IPS DF 6.9 (cell line): Measurements from ENCODE around the gene DMRTA2.
A peak's percentile ranks its signal among the peaks of the same experiment; 100 is the strongest.

ENCODE experiments used
- DNase-seq: peaks from one replicate; pipeline ENCODE4 v3.0.0-alpha.2; 2013; ENCODE audit warnings: low read depth, low spot score
- H3K27ac ChIP-seq: one replicate; pipeline ENCODE4 v1.5.1; 2013; ENCODE audit warnings: low read length, control low read depth
- H3K27me3 ChIP-seq: 2 replicates; pipeline ENCODE4 v1.6.1; 2013; ENCODE audit warnings: mild to moderate bottlenecking, low read length; ENCODE audit not compliant: control insufficient read depth, insufficient read depth
- H3K36me3 ChIP-seq: 2 replicates; pipeline ENCODE4 v1.6.1; 2013; ENCODE audit warnings: low read length; ENCODE audit not compliant: control insufficient read depth, insufficient read depth
- H3K4me1 ChIP-seq: 2 replicates; pipeline ENCODE4 v1.6.1; 2013; ENCODE audit warnings: low read length; ENCODE audit not compliant: control insufficient read depth, insufficient read depth
- H3K4me3 ChIP-seq: 2 replicates; pipeline ENCODE4 v1.5.1; 2013; ENCODE audit warnings: mild to moderate bottlenecking, low read length
- H3K9me3 ChIP-seq: 2 replicates; pipeline ENCODE4 v1.6.1; 2013; ENCODE audit warnings: low read length, inconsistent platforms; ENCODE audit not compliant: control insufficient read depth, insufficient read depth
- WGBS: extraction: QIAGEN DNeasy Blood & Tissue Kit; methylation state at CpG from one replicate; pipeline ENCODE4 v1.1.7; 2013; ENCODE audit warnings: mixed read lengths, missing lambda C conversion rate; ENCODE audit not compliant: insufficient read length, insufficient coverage; 5-methylcytosine and 5-hydroxymethylcytosine counted together

The DMRTA2 gene

DNA sequence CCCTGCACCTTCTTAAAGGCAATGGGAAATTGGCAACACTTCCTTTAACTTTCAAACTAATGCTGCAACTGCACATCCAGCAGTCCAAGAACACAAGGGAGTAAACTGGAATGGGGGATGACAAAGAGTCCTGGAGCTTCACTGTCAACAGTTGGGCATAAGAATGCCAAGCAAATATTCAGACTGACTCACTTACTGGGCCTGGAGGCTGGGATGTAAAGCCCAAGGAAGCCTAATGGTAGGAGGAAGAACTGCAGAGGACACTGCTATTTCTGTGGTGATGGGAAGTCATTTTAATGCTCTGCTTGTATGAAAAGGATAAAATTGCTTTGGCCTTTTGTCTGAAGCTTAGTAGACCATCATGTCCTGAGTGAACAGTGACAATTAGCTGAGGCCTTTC lies 15.7 kb upstream of the DMRTA2 start:
- H3K27me3 ChIP-seq = no peaks in the 10 kb centered on the region
- no peak for DNase-seq
- no peaks in the 10 kb centered on the region for H3K9me3 ChIP-seq
- no peaks in the 10 kb centered on the region for H3K36me3 ChIP-seq
- H3K4me3 ChIP-seq = no peak overlapping the region
- no peak overlapping the region for H3K27ac ChIP-seq
- H3K4me1 ChIP-seq = no peaks in the 10 kb centered on the region

DNA sequence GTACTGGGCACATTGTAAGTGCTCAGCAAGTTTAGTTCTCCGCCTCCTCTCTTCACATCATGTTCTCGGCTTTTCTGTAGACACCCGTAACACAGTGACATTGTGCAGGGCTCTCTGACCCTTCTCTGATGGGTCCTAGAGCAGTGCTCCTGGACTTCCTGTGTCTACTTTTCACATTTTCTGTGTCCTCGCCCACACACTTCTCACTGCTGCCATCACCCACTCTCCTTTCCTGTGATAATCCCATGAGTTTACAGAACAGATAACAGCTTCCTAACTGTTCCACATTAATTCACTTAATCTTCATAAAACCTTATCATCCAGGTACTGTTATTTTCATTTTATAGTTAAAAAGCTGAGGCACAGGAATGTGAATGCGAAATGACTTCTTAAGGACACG lies 13.2 kb upstream of the DMRTA2 start:
- WGBS = no CpG with 5 or more reads among the region's 6 CpGs

DNA sequence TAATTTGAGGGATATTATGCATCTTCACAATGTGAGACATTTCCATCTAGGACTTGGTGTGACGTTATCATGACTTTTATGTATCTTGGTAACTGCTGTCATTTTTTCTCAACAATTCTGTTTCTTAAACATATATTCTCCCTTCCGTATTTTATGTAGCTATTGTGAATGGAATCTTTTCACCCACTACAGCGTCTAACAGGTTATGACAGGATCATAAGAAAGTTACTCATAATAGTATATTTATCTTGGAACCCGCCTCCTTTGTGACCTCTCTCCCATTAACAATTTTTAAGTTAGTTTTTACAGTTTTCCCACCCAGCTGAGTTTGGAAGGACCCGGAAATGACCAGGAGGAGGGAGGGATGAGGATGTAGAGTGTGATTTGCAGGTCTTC lies 6.8 kb upstream of the DMRTA2 start:
- Histone ChIP-seq H3K36me3 (no peaks in the 10 kb centered on the region), H3K9me3 (no peaks in the 10 kb centered on the region), H3K27ac (no peak overlapping the region), H3K4me1 (peaks cover 4% of the 10 kb centered on the region; the same call in 1 of the 2 replicates), H3K27me3 (peaks cover 66% of the 10 kb centered on the region), H3K4me3 (peak overlapping the region; percentile 29; the same call in 1 of the 2 replicates)
- DNase-seq = no peak
- no CpG with 5 or more reads among the region's 5 CpGs for WGBS

More for the DNA sequence above, 13.2 kb upstream of the DMRTA2 start:
- Histone ChIP-seq H3K9me3 (no peaks in the 10 kb centered on the region), H3K36me3 (no peaks in the 10 kb centered on the region), H3K4me1 (no peaks in the 10 kb centered on the region), H3K27ac (no peak overlapping the region), H3K27me3 (peaks cover 12% of the 10 kb centered on the region), H3K4me3 (no peak overlapping the region)
- DNase-seq = no peak

DNA sequence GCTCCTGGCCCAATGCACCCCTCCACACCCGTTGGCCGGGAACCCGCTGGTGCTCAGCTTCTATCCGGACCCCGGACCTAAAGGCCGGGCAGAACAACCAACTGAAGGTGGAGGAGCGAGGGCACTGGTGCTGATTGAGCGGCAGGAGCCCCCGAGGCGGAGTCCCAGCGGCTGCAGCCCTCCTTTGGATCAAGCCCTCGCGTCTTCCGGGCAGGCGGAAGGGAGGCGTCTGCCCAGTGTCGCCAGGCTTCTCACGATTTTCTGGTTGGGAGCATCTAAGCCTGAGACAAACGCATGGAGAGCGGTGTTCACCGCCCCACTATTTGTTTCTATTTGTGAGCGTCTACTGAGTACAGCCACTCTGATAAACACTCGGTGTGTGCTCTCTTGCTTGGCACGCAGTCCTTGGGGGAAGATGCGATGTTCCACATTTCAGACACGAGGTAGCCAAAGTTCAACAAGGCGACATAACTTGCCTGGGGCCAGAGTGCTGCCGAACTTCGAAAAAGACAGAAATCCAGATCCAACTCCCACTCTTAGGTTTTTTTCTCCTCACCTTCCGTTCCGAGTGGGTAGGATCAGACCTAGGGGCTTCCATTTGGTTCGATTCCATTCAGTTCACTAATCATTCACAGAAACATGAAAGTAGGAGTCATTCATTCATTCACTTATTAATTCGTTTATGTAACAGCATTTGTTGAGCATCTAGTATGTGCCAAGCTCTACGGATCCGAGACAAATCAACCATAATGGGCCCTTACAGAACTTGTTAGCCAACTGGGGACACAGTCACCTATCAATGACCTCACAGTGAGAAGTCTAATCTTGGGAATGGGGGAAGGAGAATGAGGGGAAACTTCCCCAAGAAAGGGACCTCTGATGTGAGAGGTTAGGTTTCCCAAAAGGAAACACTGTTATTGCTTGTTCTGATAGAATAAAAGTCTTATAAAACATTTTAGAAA lies 4.9 kb upstream of the DMRTA2 start:
- no CpG with 5 or more reads among the region's 35 CpGs for WGBS

DNA sequence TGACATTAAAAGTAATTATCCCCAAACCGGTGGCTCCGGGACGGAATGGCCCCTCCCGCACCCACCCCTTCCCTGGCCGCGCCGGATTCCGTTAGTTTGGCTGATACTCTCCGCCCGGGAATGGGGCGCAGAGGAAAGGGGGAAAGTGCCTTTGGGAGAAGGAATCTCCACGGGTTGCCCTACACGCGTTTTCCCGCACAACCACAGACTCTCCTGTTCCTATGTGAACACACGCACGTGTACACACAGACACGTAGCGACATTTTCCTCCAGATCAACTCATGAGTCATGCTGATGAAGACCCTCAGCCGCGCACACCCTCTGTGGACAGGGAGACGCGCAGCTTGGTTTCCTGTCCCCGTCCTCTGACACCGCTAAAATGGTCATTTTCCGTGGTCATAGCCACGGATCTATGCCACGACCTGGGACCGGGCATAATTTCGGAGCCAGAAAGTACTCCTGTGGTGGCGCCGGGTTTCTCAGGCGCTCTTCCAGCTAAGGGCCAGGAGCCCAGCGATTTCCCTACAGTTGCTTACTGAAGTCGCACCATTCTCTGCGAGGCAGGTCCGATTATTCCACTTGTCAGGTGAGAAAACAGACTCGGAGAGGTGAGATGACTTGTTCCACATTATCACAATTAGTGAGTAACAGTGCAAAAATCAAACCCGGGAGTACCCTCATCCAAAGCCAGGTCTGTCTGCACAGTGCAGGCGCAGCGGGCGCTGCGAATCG lies 4.0 kb upstream of the DMRTA2 start:
- no peak for DNase-seq
- Histone ChIP-seq H3K9me3 (no peaks in the 10 kb centered on the region), H3K27ac (no peak overlapping the region), H3K36me3 (no peaks in the 10 kb centered on the region), H3K4me1 (peaks cover 4% of the 10 kb centered on the region; the same call in 1 of the 2 replicates), H3K4me3 (no peak overlapping the region), H3K27me3 (peaks cover 87% of the 10 kb centered on the region)
- WGBS = no CpG with 5 or more reads among the region's 44 CpGs

More for the DNA sequence above, 4.9 kb upstream of the DMRTA2 start:
- Histone ChIP-seq H3K9me3 (no peaks in the 10 kb centered on the region), H3K27me3 (peaks cover 84% of the 10 kb centered on the region), H3K27ac (no peak overlapping the region), H3K4me3 (no peak overlapping the region), H3K36me3 (no peaks in the 10 kb centered on the region), H3K4me1 (peaks cover 4% of the 10 kb centered on the region; the same call in 1 of the 2 replicates)
- no peak for DNase-seq

DNA sequence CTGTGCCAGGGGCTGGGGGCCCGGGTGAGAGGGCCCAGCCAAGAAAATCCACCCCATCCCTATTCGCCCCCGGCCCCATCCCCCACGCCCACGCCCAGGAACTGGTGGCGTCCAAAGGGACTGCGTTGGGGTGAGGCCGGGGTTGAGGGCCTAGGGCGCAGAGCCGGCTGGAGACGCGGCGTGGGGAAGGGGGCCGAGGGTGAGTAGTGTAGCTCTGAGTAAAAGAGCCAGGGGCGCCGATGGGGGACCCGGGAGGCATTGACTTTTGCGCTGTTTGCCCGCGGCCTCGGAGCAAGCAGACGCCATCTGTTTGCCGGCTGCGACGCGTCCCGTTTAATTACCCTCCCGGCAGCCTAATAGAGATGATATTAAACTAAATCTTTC lies 3.5 kb upstream of the DMRTA2 start:
- H3K36me3 ChIP-seq = no peaks in the 10 kb centered on the region
- H3K4me3 ChIP-seq = no peak overlapping the region
- H3K9me3 ChIP-seq = no peaks in the 10 kb centered on the region
- DNase-seq = no peak
- peaks cover 87% of the 10 kb centered on the region for H3K27me3 ChIP-seq
- no peak overlapping the region for H3K27ac ChIP-seq
- WGBS = no CpG with 5 or more reads among the region's 28 CpGs
- H3K4me1 ChIP-seq = peaks cover 4% of the 10 kb centered on the region; the same call in 1 of the 2 replicates

DNA sequence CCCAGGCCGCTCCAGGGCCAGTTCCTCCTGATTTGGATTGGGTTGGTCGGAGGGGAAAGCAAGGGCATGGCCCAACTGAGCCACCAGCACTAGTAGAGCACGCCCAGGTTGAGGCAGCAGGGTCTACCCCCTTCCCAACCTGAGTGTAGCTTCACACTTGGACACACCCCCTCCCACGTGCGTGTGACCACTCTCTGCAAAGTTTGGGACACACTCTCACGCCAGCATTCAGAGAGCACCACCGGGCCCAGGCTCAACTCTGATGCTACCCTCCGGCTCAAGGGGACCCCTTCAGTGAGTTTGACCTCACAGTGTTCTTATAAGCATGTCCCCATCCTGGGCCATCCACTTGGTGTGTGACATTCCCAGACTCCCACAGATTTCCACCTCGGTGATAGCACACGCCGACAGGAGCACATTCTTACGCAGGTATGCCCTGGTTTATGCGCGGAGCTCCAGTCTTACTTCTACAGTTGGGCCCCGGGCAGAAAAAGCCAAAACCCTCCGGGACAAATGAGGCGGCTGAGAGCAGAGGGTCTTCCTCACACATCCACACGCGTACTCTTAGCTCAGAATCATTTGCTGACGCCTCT lies 3.0 kb upstream of the DMRTA2 start:
- WGBS = no CpG with 5 or more reads among the region's 20 CpGs
- Histone ChIP-seq H3K27me3 (peaks cover 86% of the 10 kb centered on the region), H3K4me1 (peaks cover 4% of the 10 kb centered on the region; the same call in 1 of the 2 replicates), H3K4me3 (no peak overlapping the region), H3K27ac (no peak overlapping the region), H3K36me3 (no peaks in the 10 kb centered on the region), H3K9me3 (no peaks in the 10 kb centered on the region)
- DNase-seq = no peak

DNA sequence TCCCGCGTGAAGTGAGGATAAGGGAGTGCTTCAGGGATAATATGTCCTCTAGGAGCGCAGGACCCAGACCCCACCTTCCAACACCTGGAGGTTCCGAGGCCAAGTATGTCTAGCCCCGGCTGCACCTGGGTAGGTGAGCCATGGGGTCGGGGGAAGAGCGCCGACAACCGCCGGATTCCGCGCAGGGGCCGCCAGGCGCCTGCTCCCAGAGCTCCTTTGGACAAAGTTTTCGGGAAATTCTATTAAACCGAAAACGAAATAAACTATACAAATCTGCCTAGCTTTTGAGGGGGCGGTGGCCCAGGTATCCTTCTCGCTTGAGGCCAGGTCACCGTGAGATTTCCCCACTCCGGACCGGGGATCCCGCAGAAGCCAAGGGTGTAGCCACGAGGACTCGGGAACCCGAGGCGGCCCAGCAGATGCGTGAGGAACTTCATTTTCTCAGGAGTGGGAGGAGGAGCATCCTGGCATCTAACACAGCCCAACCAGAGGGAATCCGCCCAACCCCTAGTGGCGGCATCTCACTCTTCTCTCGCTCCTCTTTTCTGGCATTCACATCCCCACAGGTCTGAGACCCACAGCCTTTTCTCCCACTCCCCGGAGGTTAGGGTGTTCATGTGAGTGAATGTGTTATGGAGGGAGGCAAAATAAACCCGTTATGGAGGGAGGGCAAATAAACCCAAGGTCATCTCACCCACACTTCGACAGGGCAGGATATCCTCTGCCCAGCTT lies 2.3 kb upstream of the DMRTA2 start:
- no CpG with 5 or more reads among the region's 34 CpGs for WGBS
- H3K4me3 ChIP-seq = no peak overlapping the region
- H3K27ac ChIP-seq = no peak overlapping the region
- peaks cover 3% of the 10 kb centered on the region; the same call in 1 of the 2 replicates for H3K4me1 ChIP-seq
- no peak for DNase-seq
- peaks cover 86% of the 10 kb centered on the region for H3K27me3 ChIP-seq
- H3K9me3 ChIP-seq = no peaks in the 10 kb centered on the region
- H3K36me3 ChIP-seq = no peaks in the 10 kb centered on the region

DNA sequence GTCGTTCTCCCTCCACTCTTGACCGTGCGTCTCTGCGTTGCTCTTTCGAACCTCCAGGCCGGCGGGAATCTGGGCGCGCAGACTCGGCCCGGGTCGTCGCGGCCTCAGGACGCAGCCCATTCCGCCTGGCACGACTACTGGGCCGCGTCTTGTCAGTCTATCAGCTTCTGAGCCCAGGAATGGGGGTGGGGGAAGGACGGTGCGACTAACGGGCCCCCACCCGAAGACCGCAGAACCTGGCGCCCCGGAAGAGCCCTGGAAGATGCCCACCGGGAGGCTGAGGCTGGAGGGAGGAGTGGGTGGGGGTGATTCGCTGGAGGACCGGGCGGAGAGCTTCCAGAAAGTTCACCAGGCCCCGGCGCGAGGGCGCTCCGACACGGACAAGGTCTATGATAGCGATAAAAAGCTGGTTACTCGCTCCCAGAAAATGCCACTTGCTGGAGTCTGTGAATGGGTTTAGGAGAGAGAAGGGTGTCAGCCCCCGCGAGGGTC lies 1.7 kb upstream of the DMRTA2 start:
- no CpG with 5 or more reads among the region's 40 CpGs for WGBS
- Histone ChIP-seq H3K36me3 (no peaks in the 10 kb centered on the region), H3K9me3 (no peaks in the 10 kb centered on the region), H3K27ac (no peak overlapping the region), H3K4me3 (no peak overlapping the region), H3K27me3 (peaks cover 87% of the 10 kb centered on the region), H3K4me1 (peaks cover 3% of the 10 kb centered on the region; the same call in 1 of the 2 replicates)
- no peak for DNase-seq
